ENCODE measurements around the gene CAB39L.
A peak's percentile ranks its signal among the peaks of the same experiment; 100 is the strongest.

Gene CAB39L

DNA sequence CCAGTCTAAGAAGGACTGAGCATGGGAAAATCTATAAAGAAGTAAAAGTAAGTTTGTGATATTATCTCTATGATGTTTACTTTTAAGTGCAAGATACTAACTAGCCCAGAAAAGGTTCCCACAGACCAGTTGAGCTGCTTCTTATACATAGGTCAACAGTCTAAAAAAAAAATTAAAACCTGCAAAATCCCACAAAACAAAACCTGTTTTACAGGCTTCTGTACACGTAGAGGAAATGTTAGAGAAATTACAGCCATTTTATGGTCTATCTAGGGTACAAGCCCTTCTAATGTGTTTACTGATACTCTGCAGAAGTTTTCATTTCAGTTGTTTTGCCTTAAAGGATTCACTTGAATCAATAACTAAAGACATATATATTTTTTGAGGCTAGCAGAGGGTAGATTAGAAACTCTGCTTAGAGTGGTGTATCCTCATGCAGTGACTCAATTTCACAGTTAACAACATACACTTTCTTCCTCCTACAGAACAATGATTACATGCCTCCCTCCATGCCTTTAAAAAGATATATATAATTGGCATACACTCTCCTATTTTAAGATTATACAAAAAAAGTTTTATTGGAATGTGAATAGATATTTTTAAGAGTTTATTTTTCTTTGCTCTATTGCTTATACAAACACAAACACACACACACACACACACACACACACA, 43.9 kb downstream of the CAB39L start:
- no peak for DNase-seq (ENCODE audit: low spot score)

- DNase-seq (ENCODE audit: low spot score): no peak
Observed at GRCh38 chr13:49395878-49396380, 47.9 kb downstream of the CAB39L start.

DNA sequence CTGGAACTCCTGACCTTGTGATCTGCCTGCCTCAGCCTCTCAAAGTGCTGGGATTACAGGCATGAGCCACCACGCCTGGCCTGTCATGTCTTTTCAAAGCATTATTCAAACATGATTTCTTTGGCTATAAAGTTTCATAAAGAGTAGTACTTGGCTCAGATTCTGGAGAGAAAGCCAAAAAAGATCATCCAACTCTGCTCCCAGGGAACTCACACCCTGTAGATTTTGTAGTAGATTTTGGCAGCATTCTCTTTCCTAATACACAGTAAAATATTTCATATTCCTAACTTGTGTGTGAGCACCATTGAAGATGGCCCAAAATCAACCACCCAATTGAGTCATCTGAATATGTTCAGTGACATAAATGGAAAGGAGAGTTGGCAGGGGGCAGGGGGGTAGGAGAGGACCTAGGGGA, 48.4 kb downstream of the CAB39L start:
- no peak for DNase-seq (ENCODE audit: low spot score)

- DNase-seq (ENCODE audit: low spot score): no peak
Observed at GRCh38 chr13:49388091-49388635, 55.7 kb downstream of the CAB39L start.

DNA sequence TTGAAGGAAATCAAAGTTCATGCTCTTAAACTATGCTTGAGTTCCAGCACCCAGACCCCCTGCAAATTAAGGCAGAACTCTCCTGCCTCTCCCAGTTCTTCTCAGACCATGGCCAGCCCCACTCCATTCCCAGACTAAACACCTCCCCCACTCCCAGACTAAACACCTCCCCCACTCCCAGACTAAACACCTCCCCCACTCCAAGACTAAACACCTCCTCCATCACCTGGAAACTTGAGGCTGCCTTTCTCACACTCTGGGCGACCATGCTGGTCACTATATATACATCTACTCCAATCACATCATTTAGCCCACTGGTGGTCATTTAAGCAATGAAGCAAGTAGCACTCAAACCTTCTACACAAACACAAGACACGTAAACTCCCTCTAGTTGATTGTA, 57.2 kb downstream of the CAB39L start:
- DNase-seq (ENCODE audit: low spot score): no peak

GRCh38 chr13:49376121-49376520, 67.7 kb downstream of the CAB39L start:
- no peak for DNase-seq (ENCODE audit: low spot score)

DNA sequence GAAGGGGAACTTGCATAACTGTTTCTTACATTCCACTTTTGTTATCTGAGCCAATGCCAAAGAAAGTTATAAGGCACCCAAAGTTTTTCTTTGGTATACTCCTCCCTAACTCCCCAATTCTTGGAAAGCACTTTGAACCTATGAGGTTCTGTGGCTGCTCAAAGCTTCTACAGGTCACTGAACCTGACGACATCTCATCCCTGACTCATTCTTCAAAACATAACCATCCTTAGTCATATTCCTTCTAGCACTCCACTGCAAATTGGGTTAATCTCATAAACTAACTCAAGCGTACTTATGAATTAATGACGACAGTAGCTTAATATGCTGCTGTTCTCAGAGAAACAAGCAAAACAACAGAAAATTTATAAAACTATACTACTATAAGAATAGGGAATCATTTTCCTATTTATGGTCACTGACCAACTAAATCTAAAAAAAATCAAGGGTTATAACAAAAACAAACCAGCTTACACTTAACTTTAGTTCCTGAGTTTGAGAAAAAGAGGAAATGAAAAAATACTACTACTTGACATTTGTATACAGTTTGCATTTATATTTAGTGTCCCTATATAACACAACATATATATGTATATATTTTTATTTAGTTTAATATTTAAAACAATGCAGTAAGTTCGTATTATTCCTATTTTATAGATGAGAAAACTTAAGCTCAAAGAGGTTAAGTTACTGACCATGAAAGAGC, 69.1 kb downstream of the CAB39L start:
- DNase-seq (ENCODE audit: low spot score): peak; percentile 65

GRCh38 chr13:49373716-49374115, 70.1 kb downstream of the CAB39L start:
- DNase-seq (ENCODE audit: low spot score): no peak

DNA sequence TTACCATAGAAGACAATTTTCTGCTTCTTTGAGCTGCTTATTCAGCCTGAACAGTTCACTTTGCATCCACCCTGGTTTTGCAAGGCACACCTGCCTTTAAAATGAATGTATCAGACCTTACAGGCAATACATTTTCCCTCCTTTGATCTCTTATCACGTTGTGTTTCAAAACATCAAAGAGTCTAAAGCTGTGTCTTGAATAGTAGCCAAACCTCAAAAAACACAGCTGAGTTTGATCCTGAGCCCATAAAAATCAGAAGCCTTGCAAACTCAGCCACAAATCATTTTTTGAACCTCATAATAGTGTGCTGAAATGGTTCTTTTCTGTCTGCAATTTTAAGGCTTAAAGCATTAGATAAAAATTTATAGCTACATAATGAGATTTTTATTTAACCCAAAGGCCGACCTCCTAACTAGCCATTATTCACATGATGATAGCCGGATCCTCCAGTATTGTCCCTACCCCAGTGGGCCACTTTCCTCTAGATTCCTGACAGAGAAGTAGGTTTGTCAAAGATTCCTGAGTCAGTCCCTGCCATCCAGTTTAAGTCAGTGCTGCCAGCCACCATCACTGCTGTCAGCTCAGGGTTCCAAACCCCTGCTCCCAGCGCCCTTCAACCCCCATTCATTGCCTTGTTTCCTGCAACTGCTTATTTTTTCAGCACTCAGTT, 71.8 kb downstream of the CAB39L start:
- no peak for DNase-seq (ENCODE audit: low spot score)

GRCh38 chr13:49370371-49370770, 73.5 kb downstream of the CAB39L start:
- no peak for DNase-seq (ENCODE audit: low spot score)

DNA sequence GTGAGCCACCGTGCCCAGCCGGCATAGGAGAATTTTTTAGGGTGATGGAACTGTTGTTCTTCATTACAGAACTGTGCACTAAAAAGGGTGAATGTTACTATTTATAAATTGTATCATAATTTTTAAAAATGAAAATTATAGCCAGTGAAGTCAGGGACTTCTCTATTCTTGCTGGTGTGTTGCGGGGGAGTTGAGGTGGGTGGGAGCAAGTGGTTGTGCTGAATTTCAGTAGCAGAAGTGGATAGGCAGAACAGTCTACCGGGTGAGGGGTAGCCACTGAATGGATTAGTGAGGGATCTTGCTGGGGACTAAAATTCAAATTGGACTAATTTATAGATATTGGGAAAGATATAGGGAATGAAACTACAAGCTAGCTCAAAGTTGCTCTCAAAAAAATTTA, 74.0 kb downstream of the CAB39L start:
- no peak for DNase-seq (ENCODE audit: low spot score)

- no peak for DNase-seq (ENCODE audit: low spot score)
Observed at GRCh38 chr13:49368688-49369087, 75.2 kb downstream of the CAB39L start.

DNA sequence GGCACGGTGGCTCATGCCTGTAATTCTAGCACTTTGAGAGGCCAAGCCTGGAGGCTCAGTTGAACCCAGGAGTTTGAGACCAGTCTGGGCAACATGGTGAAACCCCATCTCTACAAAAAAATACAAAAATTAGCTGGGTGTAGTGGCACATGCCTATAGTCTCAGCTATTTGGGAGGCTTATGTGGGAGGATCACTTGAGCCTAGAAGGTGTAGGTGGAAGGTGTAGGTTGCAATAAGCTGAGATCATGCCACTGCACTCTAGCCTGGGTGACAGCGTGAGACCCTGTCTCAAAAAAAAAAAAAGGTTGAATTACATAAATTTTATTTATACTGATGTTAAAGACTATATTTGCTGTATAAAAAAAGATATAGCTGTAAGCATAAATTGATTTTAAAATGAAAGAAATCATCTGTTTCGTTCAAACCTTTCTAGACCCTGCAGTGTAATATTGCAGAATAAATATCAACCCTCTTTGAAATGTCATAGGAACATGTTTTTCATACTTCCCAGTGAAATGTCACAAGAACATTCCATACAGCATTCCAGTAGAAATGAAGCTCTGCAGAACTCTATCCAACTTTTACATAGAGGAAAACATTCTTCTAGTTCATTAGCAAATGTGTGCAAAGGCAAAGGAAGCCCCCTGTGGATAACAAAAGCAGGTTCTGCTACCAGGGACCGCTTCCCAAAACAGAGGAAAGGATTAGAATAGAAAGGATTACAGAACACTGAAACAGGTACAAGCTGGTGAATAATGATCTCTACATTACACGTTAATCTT, 76.0 kb downstream of the CAB39L start:
- DNase-seq (ENCODE audit: low spot score): no peak

- DNase-seq (ENCODE audit: low spot score): no peak
Observed at GRCh38 chr13:49366841-49367240, 77.0 kb downstream of the CAB39L start.

DNA sequence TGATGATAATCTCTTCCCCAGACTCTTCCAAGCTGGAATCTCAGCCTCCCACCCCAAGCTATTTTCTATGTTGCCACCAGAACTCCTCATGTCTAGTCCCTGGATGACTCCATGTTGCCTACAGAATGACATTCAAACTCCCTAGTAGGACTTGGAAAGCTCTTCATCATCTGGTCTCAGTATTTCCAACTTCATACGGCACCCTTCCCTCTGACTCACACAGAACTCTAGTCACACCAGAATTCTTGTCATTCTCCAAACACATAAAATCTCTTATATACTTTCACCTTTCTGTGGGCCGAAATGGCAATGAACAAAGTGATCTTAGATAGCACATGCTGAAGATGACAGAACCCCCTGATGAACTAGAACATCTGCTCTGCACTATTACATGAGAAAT, 86.2 kb downstream of the CAB39L start:
- DNase-seq (ENCODE audit: low spot score): peak; percentile 25

DNA sequence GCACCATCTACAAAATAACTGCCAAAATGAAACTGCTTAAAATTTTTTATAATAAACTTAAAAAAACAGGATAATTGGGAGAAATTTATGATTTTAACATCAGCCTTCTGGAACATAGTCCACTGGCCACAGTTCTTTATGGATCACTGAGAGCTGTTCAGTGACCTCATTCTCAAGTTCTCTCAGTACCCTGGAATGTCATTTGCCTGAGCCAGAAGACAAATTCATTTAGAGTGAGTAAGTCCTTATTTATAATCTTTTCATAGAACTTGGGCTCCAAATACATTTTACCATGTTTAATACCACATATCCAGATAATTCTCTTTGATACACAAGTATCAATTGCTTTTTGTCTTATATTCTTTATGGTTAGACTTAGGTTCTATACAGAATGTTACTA, 87.6 kb downstream of the CAB39L start:
- DNase-seq (ENCODE audit: low spot score): peak; percentile 70

DNA sequence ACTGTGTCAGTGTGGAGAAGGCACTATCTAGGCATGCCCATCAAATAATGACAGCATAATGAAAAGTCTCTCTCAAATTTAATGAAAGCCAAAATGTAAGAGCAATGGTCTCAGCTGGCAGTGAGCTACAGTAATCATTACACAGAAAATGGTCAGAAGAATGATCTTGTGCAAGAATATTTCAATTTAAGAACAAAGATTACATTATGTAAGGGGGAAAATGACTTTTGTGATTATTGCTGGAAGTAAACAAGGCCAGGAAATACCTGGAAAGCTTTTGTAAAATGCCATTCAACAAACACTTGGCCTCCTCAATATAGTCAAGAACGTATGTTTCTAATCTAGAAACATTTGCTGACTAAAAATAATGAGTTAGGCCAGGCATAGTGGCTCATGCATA, 89.1 kb downstream of the CAB39L start:
- DNase-seq (ENCODE audit: low spot score): no peak

- no peak for DNase-seq (ENCODE audit: low spot score)
Observed at GRCh38 chr13:49353908-49354307, 90.0 kb downstream of the CAB39L start.

DNA sequence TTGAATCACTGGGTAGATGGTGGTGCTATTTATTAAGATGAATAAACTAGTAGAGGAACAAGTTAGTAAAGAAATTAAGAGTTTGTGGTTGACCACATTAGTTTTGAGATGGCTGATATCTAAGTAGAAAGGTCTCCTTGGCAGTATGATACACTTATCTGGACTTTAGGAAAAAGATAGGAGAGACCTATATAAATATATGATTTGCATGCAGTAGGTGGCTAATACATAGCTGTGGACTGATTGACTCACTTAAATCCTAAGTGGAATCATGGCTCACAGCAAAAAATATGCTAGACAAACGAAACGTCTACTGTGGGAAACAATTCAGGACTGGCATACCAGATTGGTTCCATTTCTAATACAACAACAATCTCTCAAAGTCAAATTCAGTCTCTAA, 92.0 kb downstream of the CAB39L start:
- no peak for DNase-seq (ENCODE audit: low spot score)

DNA sequence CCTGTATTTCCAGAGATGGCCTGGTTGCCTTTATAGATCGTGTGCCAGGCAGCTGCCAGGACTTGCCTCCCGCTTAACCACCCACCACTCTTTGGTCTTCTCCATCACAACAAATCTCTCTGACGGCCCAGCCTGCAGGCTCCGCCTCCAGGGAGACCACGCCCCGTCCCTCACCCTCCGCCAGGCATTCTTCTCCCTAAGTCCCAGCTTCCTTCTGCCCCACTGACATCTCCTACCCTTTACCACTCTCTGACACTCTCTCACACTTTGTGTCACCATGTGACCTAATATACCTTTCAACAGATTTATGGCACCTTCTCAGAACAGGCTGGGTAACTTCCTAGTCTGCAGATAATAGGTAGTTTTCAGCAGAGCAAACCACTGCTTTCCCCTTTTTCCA, 95.1 kb downstream of the CAB39L start:
- DNase-seq (ENCODE audit: low spot score): no peak

DNA sequence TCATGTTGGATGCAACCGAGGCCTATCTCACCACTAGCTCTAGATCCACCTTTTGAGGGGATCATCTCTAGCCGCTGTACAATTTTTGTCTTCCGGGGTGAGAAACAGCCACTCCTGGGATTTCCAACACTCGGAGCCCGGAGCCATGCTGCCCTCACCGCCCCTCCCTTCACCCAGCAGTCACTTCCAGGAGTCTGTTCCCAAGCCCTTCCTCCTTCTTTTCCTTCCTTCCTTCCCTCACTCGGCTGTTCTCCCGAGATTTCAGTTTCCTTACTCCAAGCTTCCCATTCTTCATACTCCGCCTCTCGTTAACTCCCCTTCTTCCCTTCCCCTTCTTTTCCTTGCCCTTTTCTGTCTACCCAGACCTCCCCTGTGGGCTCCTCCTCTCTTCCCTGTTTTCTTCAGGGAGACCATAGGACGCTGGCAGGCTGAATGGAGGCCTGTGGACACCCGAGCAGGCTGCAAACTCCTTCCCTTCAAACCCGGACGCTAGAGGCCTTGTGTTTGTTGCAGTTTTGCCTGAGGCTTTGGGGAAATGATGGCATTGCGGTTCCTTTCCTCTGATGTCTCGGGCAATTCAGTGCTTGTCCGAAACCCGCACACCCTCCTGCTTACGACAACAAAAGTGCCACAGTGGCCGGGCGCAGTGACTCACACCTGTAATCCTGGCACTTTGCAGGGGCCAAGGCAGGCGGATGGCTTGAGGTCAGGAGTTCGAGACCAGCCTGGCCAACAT, 96.0 kb downstream of the CAB39L start:
- DNase-seq (ENCODE audit: low spot score): no peak

Measured in AG08396 (cell line).